ENCODE results near the gene CABLES1. TPM values are rescaled to one million over a fixed set of nuclear protein-coding genes. Genes with fewer than 3 reads are reported as not detected.
"Not testable (repeated sequence)": the region's sequence is repeated elsewhere in the genome, so short reads cannot be mapped to it uniquely, and the experiment has no call there.

CABLES1 gene
- total RNA-seq, 1 donor from 2014 or later = 3.1 TPM

GRCh38 chr18:23240609-23240930 lies 105.3 kb downstream of the CABLES1 start:
- no peak for TF ChIP-seq CTCF (IDR thresholded peaks at IDR 0.05; ENCODE audit: partially characterized antibody, unreplicated experiment)
- Mint-ChIP-seq H3K4me3 (ENCODE audit: unreplicated experiment) (no peak overlapping the region), H3K27ac (ENCODE audit: unreplicated experiment) (no peak overlapping the region), H3K9me3 (ENCODE audit: unreplicated experiment) (peaks cover 3% of the 10 kb centered on the region), H3K27me3 (ENCODE audit: unreplicated experiment) (peaks cover 3% of the 10 kb centered on the region), H3K4me1 (ENCODE audit: low read depth, unreplicated experiment) (peaks cover 18% of the 10 kb centered on the region), H3K36me3 (ENCODE audit: unreplicated experiment) (no peaks in the 10 kb centered on the region)
- DNase-seq = no peak

GRCh38 chr18:23241833-23242496 lies 106.7 kb downstream of the CABLES1 start:
- H3K27me3 Mint-ChIP-seq (ENCODE audit: unreplicated experiment); H3K9me3 Mint-ChIP-seq (ENCODE audit: unreplicated experiment); H3K27ac Mint-ChIP-seq (ENCODE audit: unreplicated experiment); H3K36me3 Mint-ChIP-seq (ENCODE audit: unreplicated experiment); DNase-seq; H3K4me3 Mint-ChIP-seq (ENCODE audit: unreplicated experiment): not testable (repeated sequence)
- H3K4me1 Mint-ChIP-seq (ENCODE audit: low read depth, unreplicated experiment) = peaks cover 19% of the 10 kb centered on the region

GRCh38 chr18:23243178-23243577 lies 107.9 kb downstream of the CABLES1 start:
- H3K4me3 Mint-ChIP-seq (ENCODE audit: unreplicated experiment) = no peak overlapping the region
- H3K4me1 Mint-ChIP-seq (ENCODE audit: low read depth, unreplicated experiment) = peaks cover 19% of the 10 kb centered on the region
- no peak for DNase-seq
- peaks cover 3% of the 10 kb centered on the region for H3K27me3 Mint-ChIP-seq (ENCODE audit: unreplicated experiment)
- no peaks in the 10 kb centered on the region for H3K36me3 Mint-ChIP-seq (ENCODE audit: unreplicated experiment)
- H3K9me3 Mint-ChIP-seq (ENCODE audit: unreplicated experiment) = peaks cover 4% of the 10 kb centered on the region
- H3K27ac Mint-ChIP-seq (ENCODE audit: unreplicated experiment) = no peak overlapping the region
- no peak for TF ChIP-seq CTCF (IDR thresholded peaks at IDR 0.05; ENCODE audit: partially characterized antibody, unreplicated experiment)

GRCh38 chr18:23243816-23244215 lies 108.5 kb downstream of the CABLES1 start:
- peak overlapping the region; percentile 71 for H3K27ac Mint-ChIP-seq (ENCODE audit: unreplicated experiment)
- DNase-seq = no peak
- peaks cover 3% of the 10 kb centered on the region for H3K27me3 Mint-ChIP-seq (ENCODE audit: unreplicated experiment)
- peaks cover under 1% of the 10 kb centered on the region for H3K36me3 Mint-ChIP-seq (ENCODE audit: unreplicated experiment)
- H3K4me1 Mint-ChIP-seq (ENCODE audit: low read depth, unreplicated experiment) = peaks cover 19% of the 10 kb centered on the region
- TF ChIP-seq CTCF (IDR thresholded peaks at IDR 0.05; ENCODE audit: partially characterized antibody, unreplicated experiment) = no peak
- peak overlapping the region; percentile 40 for H3K4me3 Mint-ChIP-seq (ENCODE audit: unreplicated experiment)
- H3K9me3 Mint-ChIP-seq (ENCODE audit: unreplicated experiment) = peaks cover 4% of the 10 kb centered on the region

GRCh38 chr18:23244401-23244800 lies 109.1 kb downstream of the CABLES1 start:
- DNase-seq = peak; percentile 32
- H3K9me3 Mint-ChIP-seq (ENCODE audit: unreplicated experiment) = peaks cover 4% of the 10 kb centered on the region
- H3K27me3 Mint-ChIP-seq (ENCODE audit: unreplicated experiment) = peaks cover 3% of the 10 kb centered on the region
- peaks cover 19% of the 10 kb centered on the region for H3K4me1 Mint-ChIP-seq (ENCODE audit: low read depth, unreplicated experiment)
- peak overlapping the region; percentile 71 for H3K27ac Mint-ChIP-seq (ENCODE audit: unreplicated experiment)
- no peak for TF ChIP-seq CTCF (IDR thresholded peaks at IDR 0.05; ENCODE audit: partially characterized antibody, unreplicated experiment)
- H3K36me3 Mint-ChIP-seq (ENCODE audit: unreplicated experiment) = peaks cover 3% of the 10 kb centered on the region
- H3K4me3 Mint-ChIP-seq (ENCODE audit: unreplicated experiment) = no peak overlapping the region

All from glutamatergic neuron (in vitro differentiated cells).